ENCODE measurements around the gene PPP1R9A.
"Not testable (repeated sequence)": the region's sequence is repeated elsewhere in the genome, so short reads cannot be mapped to it uniquely, and the experiment has no call there.

Gene PPP1R9A

DNA sequence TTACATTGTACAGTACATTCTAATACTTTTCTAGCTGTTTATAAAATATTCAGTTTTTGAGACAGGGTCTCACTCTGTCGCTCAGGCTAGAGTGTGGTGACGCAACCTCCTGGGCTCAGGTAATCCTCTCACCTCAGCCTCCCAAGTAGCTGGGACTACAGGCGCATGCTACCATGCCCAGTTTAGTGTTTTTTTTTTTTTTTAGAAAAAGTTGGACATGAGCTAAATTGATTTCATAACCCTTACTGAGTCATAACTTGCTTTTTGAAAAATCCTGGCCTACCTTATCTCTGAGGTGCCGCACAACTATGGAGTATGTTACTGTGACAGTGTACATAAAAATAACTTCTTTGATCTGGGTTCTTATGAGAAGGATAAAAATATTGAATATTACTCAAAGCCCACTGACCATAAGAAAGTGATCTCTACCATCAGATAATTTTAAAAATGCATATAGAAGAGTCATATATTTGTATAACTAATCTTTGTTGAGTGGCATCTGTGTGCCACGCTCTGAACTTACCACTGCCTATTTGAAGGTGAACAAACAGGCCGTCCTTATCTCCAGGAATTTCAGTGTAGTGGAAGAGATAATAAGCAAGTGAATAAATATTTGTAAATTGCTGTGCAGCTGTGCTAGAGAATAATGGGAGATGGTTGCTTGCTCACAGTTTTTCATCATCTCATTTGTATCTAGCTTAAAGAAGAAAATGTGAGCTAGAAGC, 73.2 kb downstream of the PPP1R9A start:
- ATAC-seq, result no peak

- no peak for ATAC-seq
These were observed 88.5 kb downstream of the PPP1R9A start for GRCh38 chr7:94995921-94996320.

DNA sequence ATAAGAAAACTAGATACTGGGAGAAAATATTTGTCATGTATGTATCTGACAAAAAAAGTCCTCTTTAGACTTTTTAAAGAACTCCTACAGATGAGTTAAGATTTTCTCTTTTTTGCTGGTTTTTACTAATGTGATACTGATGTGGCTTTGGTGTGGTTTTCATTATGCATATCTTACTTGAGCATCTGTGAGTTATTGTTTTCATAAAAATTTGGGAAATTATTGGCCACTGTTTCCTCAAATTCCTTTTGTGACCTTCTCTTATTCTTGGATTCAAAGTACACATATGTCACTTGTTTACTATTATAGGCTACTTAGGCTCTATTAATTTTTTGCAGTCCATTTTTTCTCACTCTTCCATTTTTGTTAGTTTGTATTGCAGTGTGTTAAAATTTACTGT, 89.0 kb downstream of the PPP1R9A start:
- no peak for ATAC-seq

DNA sequence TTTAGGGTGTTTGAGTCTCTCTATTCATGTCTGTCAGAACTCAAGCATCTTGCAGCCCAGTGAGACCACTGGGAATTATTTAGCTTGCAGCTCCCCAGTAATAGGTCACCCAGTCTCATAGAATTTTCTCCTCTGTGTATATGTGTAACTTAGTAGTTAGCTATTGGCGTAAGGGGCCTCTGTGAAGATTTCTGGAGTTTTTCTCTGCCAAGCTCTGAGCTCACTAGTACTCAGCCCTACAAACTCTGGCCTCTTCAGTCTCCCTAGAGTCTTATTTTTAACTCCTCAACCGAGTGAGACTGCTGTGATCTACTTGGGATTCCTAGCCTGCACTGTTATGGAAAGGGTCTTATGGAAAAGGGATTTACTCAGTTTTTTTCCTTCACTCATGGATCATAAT, 90.2 kb downstream of the PPP1R9A start:
- no peak for ATAC-seq

- no peak for ATAC-seq
These were observed 91.1 kb downstream of the PPP1R9A start for GRCh38 chr7:94998266-94999068.

- ATAC-seq, result no peak
These were observed 91.6 kb downstream of the PPP1R9A start for GRCh38 chr7:94999069-94999351.

DNA sequence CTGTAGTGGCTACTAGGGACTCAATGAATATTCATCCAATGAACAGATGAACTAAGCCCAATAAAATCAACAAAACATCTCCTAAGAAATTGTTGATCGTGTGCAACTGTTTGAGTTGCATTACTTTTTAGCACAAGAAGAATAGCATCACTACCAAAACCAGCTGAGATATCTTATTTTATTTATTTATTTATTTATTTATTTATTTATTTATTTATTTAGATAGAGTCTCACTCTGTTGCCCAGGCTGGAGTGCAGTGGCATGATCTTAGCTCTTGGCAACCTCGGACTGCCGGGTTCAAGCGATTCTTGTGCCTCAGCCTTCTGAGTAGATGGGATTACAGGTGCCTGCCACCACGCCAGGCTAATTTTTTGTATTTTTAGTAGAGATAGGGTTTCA, 92.2 kb downstream of the PPP1R9A start:
- ATAC-seq, result not testable (repeated sequence)

GRCh38 chr7:95001258-95001657, 93.9 kb downstream of the PPP1R9A start:
- ATAC-seq, result no peak

DNA sequence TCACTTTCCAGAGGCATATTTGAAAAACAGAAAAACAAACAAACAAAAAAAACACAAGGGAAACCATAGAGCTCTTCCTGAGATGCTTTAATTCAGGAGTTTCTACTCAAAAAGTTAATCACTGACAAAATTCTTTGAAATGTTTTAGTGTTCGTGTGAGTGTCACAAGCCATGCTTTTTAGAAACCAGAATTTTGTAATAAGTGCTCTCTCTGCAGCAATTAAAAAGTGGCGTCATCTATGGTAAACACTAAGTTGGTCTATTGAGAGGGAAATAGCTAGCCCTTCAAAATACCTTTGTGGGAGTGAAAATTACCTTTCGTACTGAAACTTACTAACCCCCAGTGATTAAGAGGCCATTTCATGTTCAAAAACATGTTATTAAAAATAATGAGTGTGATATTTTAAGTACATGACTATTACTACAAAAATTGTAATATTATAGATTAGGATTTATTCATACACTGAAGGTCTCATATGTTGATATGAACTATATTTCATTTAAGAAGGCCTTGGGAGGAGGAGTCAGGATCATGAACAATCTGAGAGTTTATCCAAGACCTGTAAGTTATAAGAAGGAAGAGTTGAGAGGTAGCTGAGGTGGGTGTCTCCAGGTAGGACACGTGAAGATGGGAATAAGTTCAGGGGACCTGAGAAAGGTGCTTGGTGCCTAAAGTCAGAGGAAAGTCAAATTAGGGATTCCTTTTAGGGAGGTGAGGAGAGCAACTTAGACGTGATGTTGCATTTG, 94.6 kb downstream of the PPP1R9A start:
- no peak for ATAC-seq

DNA sequence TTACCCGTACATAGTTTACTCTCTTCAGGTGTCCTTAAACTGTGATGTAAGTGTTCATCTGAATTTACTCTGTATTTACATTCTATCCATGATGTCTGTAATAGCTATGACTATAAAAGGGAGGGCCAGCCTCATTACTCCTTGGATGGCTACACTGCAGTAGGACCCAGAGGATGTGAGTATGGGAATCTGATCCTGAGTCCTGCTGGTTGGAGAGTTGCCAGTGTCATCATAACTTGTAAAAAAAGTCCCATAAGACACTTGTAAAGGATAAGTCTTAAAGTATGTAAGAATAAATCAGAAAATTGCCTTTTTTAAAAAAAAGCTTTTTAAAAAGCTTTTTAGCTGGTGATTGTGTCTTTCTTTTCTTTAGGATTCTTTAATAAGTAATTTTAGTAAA, 95.4 kb downstream of the PPP1R9A start:
- ATAC-seq, result no peak

- ATAC-seq, result no peak
These were observed 97.3 kb downstream of the PPP1R9A start for GRCh38 chr7:95004618-95005247.

DNA sequence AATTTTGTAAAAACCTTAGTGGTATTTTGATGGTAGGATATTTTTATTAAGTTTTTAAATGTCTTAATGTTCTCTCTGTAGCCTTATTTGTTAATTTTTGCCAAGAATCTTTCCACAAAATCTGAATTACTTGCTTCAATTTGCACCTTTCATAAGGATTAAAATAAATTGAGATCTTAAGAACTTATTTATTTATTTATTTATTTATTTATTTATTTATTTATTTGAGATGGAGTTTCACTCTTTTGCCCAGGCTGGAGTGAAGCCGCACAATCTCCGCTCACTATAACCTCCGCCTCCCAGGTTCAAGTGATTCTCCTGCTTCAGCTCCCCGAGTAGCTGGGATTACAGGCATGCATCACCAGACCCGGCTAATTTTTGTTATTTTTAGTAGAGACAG, 98.6 kb downstream of the PPP1R9A start:
- no peak for ATAC-seq

- ATAC-seq, result not testable (repeated sequence)
These were observed 101.4 kb downstream of the PPP1R9A start for GRCh38 chr7:95008773-95009172.

GRCh38 chr7:95011146-95011928, 103.9 kb downstream of the PPP1R9A start:
- no peak for ATAC-seq

GRCh38 chr7:95011995-95012394, 104.6 kb downstream of the PPP1R9A start:
- ATAC-seq, result no peak

DNA sequence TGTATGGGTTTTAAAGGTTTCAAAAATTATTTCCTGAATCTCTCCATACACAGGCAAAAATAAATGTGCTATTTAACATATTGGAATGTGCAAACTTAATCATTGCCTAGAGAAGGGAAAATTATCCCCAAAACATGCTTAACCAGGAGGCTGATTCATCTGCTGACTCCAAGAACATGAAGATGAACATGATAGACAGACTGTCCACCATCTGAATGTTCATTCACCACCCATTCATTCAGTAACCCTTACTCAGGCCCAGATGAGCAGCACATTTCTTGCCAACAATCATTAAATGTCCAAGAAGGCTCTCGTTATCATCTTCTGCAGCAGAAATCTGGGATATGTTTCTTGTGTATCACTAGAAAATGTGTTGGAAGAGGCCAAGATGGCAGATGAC, 110.6 kb downstream of the PPP1R9A start:
- no peak for ATAC-seq

- no peak for ATAC-seq
These were observed 118.6 kb downstream of the PPP1R9A start for GRCh38 chr7:95026018-95026417.

GRCh38 chr7:95026421-95027072, 119.2 kb downstream of the PPP1R9A start:
- no peak for ATAC-seq

- ATAC-seq, result no peak
These were observed 120.0 kb downstream of the PPP1R9A start for GRCh38 chr7:95027234-95027872.

- ATAC-seq, result no peak
These were observed 121.3 kb downstream of the PPP1R9A start for GRCh38 chr7:95028683-95029082.

GRCh38 chr7:95035295-95035694, 127.9 kb downstream of the PPP1R9A start:
- no peak for ATAC-seq

All from activated CD4-positive, CD25-positive, alpha-beta regulatory T cell treated with anti-CD3 and anti-CD28 coated beads, Interleukin-2, amount 50 U/mL, for 24 hours (primary cell).